ENCODE data around the gene UGT1A5. TPM values are rescaled to one million over a fixed set of nuclear protein-coding genes. Genes with fewer than 3 reads are reported as not detected.

The UGT1A5 gene
- total RNA-seq, 4 donors from 2014 or later = 7.2 to 24.2 (median 15.0) TPM; not detected in 1

GRCh38 chr2:233689031-233689430, 23.7 kb upstream of the UGT1A5 start:
- H3K27me3 ChIP-seq = no peaks in the 10 kb centered on the region
- H3K9me3 ChIP-seq = no peaks in the 10 kb centered on the region
- DNase-seq = no peak
- no peak for TF ChIP-seq CTCF (IDR thresholded peaks at IDR 0.05)
- TF ChIP-seq POLR2A (IDR thresholded peaks at IDR 0.05) = no peak
- H3K36me3 ChIP-seq = no peaks in the 10 kb centered on the region
- H3K27ac ChIP-seq = no peak overlapping the region
- no peak overlapping the region for H3K4me3 ChIP-seq
- peaks cover 0 to 34% (median 0%) of the 10 kb centered on the region in 4 donors for H3K4me1 ChIP-seq

- Histone ChIP-seq H3K9me3 (no peaks in the 10 kb centered on the region), H3K4me3 (no peak overlapping the region), H3K27me3 (no peaks in the 10 kb centered on the region), H3K27ac (no peak overlapping the region), H3K4me1 (peaks cover 0 to 35% (median 0%) of the 10 kb centered on the region in 4 donors), H3K36me3 (no peaks in the 10 kb centered on the region)
- no peak for TF ChIP-seq CTCF (IDR thresholded peaks at IDR 0.05)
- no peak for TF ChIP-seq POLR2A (IDR thresholded peaks at IDR 0.05)
- DNase-seq = no peak
Measured at GRCh38 chr2:233689501-233689900, 23.2 kb upstream of the UGT1A5 start.

- TF ChIP-seq POLR2A (IDR thresholded peaks at IDR 0.05) (no peak), CTCF (IDR thresholded peaks at IDR 0.05) (no peak)
- no peak for DNase-seq
- H3K9me3 ChIP-seq = no peaks in the 10 kb centered on the region
- H3K27me3 ChIP-seq = no peaks in the 10 kb centered on the region
- no peaks in the 10 kb centered on the region for H3K36me3 ChIP-seq
- H3K4me1 ChIP-seq = peaks cover 0 to 31% (median 0%) of the 10 kb centered on the region in 4 donors
- no peak overlapping the region for H3K4me3 ChIP-seq
- no peak overlapping the region for H3K27ac ChIP-seq
Measured at GRCh38 chr2:233690444-233690843, 22.3 kb upstream of the UGT1A5 start.

- Histone ChIP-seq H3K36me3 (no peaks in the 10 kb centered on the region), H3K4me3 (peak overlapping the region in 2 of 4 donors; percentile 23 to 43), H3K9me3 (no peaks in the 10 kb centered on the region), H3K27me3 (no peaks in the 10 kb centered on the region), H3K27ac (peak overlapping the region in 3 of 4 donors; percentile 59 to 84 (median 68)), H3K4me1 (peaks cover 0 to 31% (median 0%) of the 10 kb centered on the region in 4 donors)
- TF ChIP-seq CTCF (IDR thresholded peaks at IDR 0.05) (no peak), POLR2A (IDR thresholded peaks at IDR 0.05) (no peak)
- peak in 2 of 3 donors; percentile 54 to 61 for DNase-seq
Measured at GRCh38 chr2:233691443-233692433, 21.0 kb upstream of the UGT1A5 start.

GRCh38 chr2:233692648-233693047, 20.1 kb upstream of the UGT1A5 start, which contains the start of gene UGT1A6:
UGT1A6 (plus strand) TSS chr2:233692890; CDS start chr2:233693005, 115 bp downstream.
- H3K36me3 ChIP-seq = no peaks in the 10 kb centered on the region
- H3K9me3 ChIP-seq = no peaks in the 10 kb centered on the region
- TF ChIP-seq CTCF (IDR thresholded peaks at IDR 0.05) = no peak
- no peak for TF ChIP-seq POLR2A (IDR thresholded peaks at IDR 0.05)
- peaks cover 0 to 31% (median 0%) of the 10 kb centered on the region in 4 donors for H3K4me1 ChIP-seq
- peak within 1 kb of the TSS in 2 of 4 donors; percentile 23 to 43 for H3K4me3 ChIP-seq
- H3K27me3 ChIP-seq = no peaks in the 10 kb centered on the region
- H3K27ac ChIP-seq = peak within 1 kb of the TSS in 3 of 4 donors; percentile 59 to 84 (median 68)
- DNase-seq = no peak
